ENCODE measurements around the gene GPR141.

GRCh38 chr7:37738321-37738720 lies 54.8 kb downstream of the GPR141 start:
- TF ChIP-seq JUND (IDR thresholded peaks at IDR 0.05) (no peak), CTCF (IDR thresholded peaks at IDR 0.05) (no peak), TAF1 (IDR thresholded peaks at IDR 0.05; ENCODE audit: borderline replicate concordance, low read depth, low read length) (no peak), EP300 (IDR thresholded peaks at IDR 0.05; ENCODE audit: borderline replicate concordance in 1 of 2, low read depth in 1 of 2, low read length in 1 of 2) (no peak), EZH2phosphoT487 (IDR thresholded peaks at IDR 0.05; ENCODE audit: borderline replicate concordance, low read depth) (no peak), NFIC (IDR thresholded peaks at IDR 0.05; ENCODE audit: borderline replicate concordance) (no peak), REST (IDR thresholded peaks at IDR 0.05; ENCODE audit: low read depth, low read length) (no peak), MEF2A (IDR thresholded peaks at IDR 0.05; ENCODE audit: borderline replicate concordance, low read depth) (no peak), POLR2AphosphoS5 (IDR thresholded peaks at IDR 0.05; ENCODE audit: low read depth, low read length) (no peak), USF2 (IDR thresholded peaks at IDR 0.05; ENCODE audit: borderline replicate concordance, low read depth, low read length) (no peak), MXI1 (IDR thresholded peaks at IDR 0.05; ENCODE audit: low read depth, low read length) (no peak), ZBTB33 (IDR thresholded peaks at IDR 0.05; ENCODE audit: borderline replicate concordance, low read depth) (no peak)
